K562 (cell line): Measurements from ENCODE around the gene NAPB. TPM values are rescaled to one million over a fixed set of nuclear protein-coding genes. Genes with fewer than 3 reads are reported as not detected.
A peak's percentile ranks its signal among the peaks of the same experiment; 100 is the strongest.

Experiments
- CREM ChIP-seq: IDR thresholded peaks from 2 replicates; pipeline ENCODE4 v1.6.1; 2014; ENCODE audit warnings: antibody characterized with exemption, low read depth
- FOSL1 ChIP-seq: fragments of 200-800 bp; sonication (Bioruptor generic); conservative IDR thresholded peaks from 2 replicates; pipeline ENCODE4 v1.6.1; 2016; ENCODE audit warnings: missing genetic modification characterization, missing compliant biosample characterization
- FOXM1 ChIP-seq, 2 experiments: fragments of 450-650 bp in 1 of 2; sonication (generic) in 1 of 2; formaldehyde crosslinking in 1 of 2; IDR thresholded peaks; 2 replicates each; pipeline versions ENCODE4 v1.6.1 to v1.9.0; 2017 to 2022; ENCODE audit warnings: low read depth in 2 of 2, mild to moderate bottlenecking in 2 of 2, missing genetic modification reagents in 1 of 2, moderate library complexity in 1 of 2
- MIER1 ChIP-seq: fragments of 450-650 bp; IDR thresholded peaks from 2 replicates; pipeline ENCODE4 v1.6.1; 2016; ENCODE audit warnings: antibody characterized with exemption, mild to moderate bottlenecking, low read depth
- MTA1 ChIP-seq: fragments of 450-650 bp; IDR thresholded peaks from 2 replicates; pipeline ENCODE4 v1.6.1; 2017; ENCODE audit warnings: borderline replicate concordance
- STAT5A ChIP-seq: IDR thresholded peaks from 2 replicates; pipeline ENCODE4 v1.6.1; 2012; ENCODE audit warnings: low read length, inconsistent platforms, borderline replicate concordance
- TCFL5 ChIP-seq: fragments of 250-450 bp; sonication (Bioruptor Pico); conservative IDR thresholded peaks from 2 replicates; pipeline ENCODE4 v1.6.1; 2021; ENCODE audit warnings: mild to moderate bottlenecking, moderate library complexity, matching md5 sums
- TOE1 ChIP-seq, 2 experiments: fragments of 450-650 bp in 1 of 2; sonication (generic) in 1 of 2; formaldehyde crosslinking in 1 of 2; IDR thresholded peaks; 2 replicates each; pipeline versions ENCODE4 v1.7.1 to v1.8.0; 2016 to 2022; ENCODE audit warnings: borderline replicate concordance in 2 of 2, mild to moderate bottlenecking in 2 of 2, antibody characterized with exemption in 1 of 2, inconsistent platforms in 1 of 2, low read depth in 1 of 2, missing genetic modification reagents in 1 of 2, moderate library complexity in 1 of 2
- polyA plus RNA-seq, 8 experiments: library from polyadenylated mRNA; depleted of rRNA in 4 of 8; stranded (reverse) in 5 of 8; unstranded in 3 of 8; fragments of >200 nt; fragmentation: Nextera tagmentation in 2 of 8; fragmentation: Illumina TruSeq in 1 of 8; extraction: Ambion mirVana in 2 of 8; extraction: Trizol in 1 of 8; gene quantifications; 2 replicates each; pipeline versions ENCODE4 v1.2.1 to v1.2.3, GENCODE V29; 2011 to 2014; ENCODE audit warnings: inconsistent platforms in 1 of 8, missing spikeins in 1 of 8
- total RNA-seq, 7 experiments: library from RNA; depleted of rRNA in 6 of 7; stranded (reverse); fragments of >200 nt in 6 of 7; fragmentation: Illumina TruSeq in 2 of 7; extraction: Trizol in 2 of 7; gene quantifications; 2 replicates each; pipeline versions ENCODE4 v1.2.1 to v1.2.3, GENCODE V29; 2011 to 2021; ENCODE audit warnings: low replicate concordance in 1 of 7
- TF ChIP-seq, protein P1 (sequence below): fragments of 250-450 bp; sonication (Bioruptor Pico); IDR thresholded peaks from 2 replicates; pipeline ENCODE4 v1.4.0; 2020; ENCODE audit warnings: borderline replicate concordance
- TF ChIP-seq, protein P2 (sequence below), 2 experiments: fragments of 450-650 bp in 1 of 2; sonication (generic) in 1 of 2; formaldehyde crosslinking in 1 of 2; IDR thresholded peaks in 1 of 2; conservative IDR thresholded peaks in 1 of 2; 2 replicates each; pipeline versions ENCODE4 v1.6.1 to v1.8.1; 2016 to 2023; ENCODE audit warnings: mild to moderate bottlenecking in 2 of 2, moderate library complexity in 2 of 2, inconsistent platforms in 1 of 2, missing genetic modification reagents in 1 of 2
- TF ChIP-seq, protein P3 (sequence below): fragments of 250-450 bp; sonication (Bioruptor Pico); IDR thresholded peaks from 2 replicates; pipeline ENCODE4 v1.8.0; 2022; ENCODE audit warnings: moderate library complexity, mild to moderate bottlenecking, inconsistent platforms
- TF ChIP-seq, protein P4 (sequence below): IDR thresholded peaks from 2 replicates; pipeline ENCODE4 v1.6.1; 2014; ENCODE audit warnings: antibody characterized with exemption
- TF ChIP-seq, protein P5 (sequence below): fragments of 250-450 bp; sonication (Bioruptor Pico); IDR thresholded peaks from 2 replicates; pipeline ENCODE4 v1.4.0; 2020

NAPB gene
- total and polyA plus RNA-seq, 9 of the 15 experiments (the other 6 are each of a cell fraction or from before 2014, with no cell fraction given), result 1.4 to 7.7 (median 5.2) TPM

DNA sequence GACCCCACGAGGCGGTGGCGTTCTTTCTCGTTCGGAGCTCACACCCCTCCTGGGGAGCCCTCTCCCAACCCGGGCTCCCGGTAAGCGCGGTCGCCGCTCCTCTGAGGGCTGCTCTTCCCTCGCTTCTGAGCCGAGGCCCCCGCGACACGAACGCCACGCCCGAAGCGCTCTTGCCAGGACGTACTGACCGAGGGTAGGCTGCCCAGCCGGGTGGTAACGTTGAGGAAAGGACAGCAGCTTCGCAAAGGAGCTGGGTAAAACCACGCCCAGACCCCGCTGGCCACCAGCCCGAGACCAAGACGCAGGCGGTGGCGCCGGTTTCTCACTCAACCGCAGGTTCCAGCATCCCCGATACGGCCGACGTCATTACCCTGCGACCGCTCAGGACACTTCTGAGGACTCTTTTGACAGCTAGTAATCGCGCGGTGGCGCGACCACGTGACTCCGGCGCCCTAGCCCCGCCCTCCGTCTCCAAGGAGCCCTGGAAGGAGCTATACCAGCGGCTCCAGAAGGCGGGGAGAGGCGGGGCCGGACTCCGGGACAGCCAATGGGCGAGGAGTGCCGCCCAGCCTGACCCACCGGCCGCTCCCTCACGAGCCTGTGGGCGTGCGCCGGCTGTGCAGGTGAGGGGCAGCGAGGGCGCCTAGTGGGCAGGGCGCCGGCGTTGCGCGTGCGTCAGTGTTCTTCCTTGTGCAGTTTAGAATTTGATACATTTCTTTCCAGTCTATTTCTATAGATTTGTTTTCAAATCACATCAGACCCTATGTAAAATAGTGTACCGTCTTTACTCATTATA lies 63.3 kb downstream of the NAPB start (continued):
- TF ChIP-seq, protein P1, sequence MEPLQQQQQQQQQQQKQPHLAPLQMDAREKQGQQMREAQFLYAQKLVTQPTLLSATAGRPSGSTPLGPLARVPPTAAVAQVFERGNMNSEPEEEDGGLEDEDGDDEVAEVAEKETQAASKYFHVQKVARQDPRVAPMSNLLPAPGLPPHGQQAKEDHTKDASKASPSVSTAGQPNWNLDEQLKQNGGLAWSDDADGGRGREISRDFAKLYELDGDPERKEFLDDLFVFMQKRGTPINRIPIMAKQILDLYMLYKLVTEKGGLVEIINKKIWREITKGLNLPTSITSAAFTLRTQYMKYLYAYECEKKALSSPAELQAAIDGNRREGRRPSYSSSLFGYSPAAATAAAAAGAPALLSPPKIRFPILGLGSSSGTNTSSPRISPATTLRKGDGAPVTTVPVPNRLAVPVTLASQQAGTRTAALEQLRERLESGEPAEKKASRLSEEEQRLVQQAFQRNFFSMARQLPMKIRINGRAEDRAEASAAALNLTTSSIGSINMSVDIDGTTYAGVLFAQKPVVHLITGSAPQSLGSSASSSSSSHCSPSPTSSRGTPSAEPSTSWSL (CRISPR knock-in tag), result no peak
- TF ChIP-seq STAT5A, result no peak
- no peak for TF ChIP-seq TCFL5 (CRISPR knock-in tag)
- TF ChIP-seq FOSL1 (tag), result 0 out of 2 replicates have a peak, but pooled peaks have one; percentile 33
- no peak for TF ChIP-seq MIER1
- peak; percentile 99 for TF ChIP-seq TOE1 (IDR thresholded peaks at IDR 0.05; ENCODE audit: borderline replicate concordance)
- no peak for TF ChIP-seq TOE1 (CRISPR knock-in tag; IDR thresholded peaks at IDR 0.05; ENCODE audit: borderline replicate concordance, low read depth)
- TF ChIP-seq, protein P2, sequence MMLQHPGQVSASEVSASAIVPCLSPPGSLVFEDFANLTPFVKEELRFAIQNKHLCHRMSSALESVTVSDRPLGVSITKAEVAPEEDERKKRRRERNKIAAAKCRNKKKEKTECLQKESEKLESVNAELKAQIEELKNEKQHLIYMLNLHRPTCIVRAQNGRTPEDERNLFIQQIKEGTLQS (IDR thresholded peaks at IDR 0.05), result no peak
- TF ChIP-seq, protein P2 (CRISPR knock-in tag; conservative IDR thresholded peaks at IDR 0.05), result no peak
- TF ChIP-seq, protein P3, sequence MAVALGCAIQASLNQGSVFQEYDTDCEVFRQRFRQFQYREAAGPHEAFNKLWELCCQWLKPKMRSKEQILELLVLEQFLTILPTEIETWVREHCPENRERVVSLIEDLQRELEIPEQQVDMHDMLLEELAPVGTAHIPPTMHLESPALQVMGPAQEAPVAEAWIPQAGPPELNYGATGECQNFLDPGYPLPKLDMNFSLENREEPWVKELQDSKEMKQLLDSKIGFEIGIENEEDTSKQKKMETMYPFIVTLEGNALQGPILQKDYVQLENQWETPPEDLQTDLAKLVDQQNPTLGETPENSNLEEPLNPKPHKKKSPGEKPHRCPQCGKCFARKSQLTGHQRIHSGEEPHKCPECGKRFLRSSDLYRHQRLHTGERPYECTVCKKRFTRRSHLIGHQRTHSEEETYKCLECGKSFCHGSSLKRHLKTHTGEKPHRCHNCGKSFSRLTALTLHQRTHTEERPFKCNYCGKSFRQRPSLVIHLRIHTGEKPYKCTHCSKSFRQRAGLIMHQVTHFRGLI (CRISPR knock-in tag), result no peak
- TF ChIP-seq FOXM1 (IDR thresholded peaks at IDR 0.05; ENCODE audit: low read depth), result no peak
- TF ChIP-seq FOXM1 (CRISPR knock-in tag; IDR thresholded peaks at IDR 0.05; ENCODE audit: low read depth), result no peak
- TF ChIP-seq CREM, result peak; percentile 99
- TF ChIP-seq, protein P4, sequence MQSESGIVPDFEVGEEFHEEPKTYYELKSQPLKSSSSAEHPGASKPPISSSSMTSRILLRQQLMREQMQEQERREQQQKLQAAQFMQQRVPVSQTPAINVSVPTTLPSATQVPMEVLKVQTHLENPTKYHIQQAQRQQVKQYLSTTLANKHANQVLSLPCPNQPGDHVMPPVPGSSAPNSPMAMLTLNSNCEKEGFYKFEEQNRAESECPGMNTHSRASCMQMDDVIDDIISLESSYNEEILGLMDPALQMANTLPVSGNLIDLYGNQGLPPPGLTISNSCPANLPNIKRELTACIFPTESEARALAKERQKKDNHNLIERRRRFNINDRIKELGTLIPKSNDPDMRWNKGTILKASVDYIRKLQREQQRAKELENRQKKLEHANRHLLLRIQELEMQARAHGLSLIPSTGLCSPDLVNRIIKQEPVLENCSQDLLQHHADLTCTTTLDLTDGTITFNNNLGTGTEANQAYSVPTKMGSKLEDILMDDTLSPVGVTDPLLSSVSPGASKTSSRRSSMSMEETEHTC, result peak; percentile 45; the same call in 1 of the 2 replicates
- peak; percentile 98 for TF ChIP-seq MTA1
- TF ChIP-seq, protein P5, sequence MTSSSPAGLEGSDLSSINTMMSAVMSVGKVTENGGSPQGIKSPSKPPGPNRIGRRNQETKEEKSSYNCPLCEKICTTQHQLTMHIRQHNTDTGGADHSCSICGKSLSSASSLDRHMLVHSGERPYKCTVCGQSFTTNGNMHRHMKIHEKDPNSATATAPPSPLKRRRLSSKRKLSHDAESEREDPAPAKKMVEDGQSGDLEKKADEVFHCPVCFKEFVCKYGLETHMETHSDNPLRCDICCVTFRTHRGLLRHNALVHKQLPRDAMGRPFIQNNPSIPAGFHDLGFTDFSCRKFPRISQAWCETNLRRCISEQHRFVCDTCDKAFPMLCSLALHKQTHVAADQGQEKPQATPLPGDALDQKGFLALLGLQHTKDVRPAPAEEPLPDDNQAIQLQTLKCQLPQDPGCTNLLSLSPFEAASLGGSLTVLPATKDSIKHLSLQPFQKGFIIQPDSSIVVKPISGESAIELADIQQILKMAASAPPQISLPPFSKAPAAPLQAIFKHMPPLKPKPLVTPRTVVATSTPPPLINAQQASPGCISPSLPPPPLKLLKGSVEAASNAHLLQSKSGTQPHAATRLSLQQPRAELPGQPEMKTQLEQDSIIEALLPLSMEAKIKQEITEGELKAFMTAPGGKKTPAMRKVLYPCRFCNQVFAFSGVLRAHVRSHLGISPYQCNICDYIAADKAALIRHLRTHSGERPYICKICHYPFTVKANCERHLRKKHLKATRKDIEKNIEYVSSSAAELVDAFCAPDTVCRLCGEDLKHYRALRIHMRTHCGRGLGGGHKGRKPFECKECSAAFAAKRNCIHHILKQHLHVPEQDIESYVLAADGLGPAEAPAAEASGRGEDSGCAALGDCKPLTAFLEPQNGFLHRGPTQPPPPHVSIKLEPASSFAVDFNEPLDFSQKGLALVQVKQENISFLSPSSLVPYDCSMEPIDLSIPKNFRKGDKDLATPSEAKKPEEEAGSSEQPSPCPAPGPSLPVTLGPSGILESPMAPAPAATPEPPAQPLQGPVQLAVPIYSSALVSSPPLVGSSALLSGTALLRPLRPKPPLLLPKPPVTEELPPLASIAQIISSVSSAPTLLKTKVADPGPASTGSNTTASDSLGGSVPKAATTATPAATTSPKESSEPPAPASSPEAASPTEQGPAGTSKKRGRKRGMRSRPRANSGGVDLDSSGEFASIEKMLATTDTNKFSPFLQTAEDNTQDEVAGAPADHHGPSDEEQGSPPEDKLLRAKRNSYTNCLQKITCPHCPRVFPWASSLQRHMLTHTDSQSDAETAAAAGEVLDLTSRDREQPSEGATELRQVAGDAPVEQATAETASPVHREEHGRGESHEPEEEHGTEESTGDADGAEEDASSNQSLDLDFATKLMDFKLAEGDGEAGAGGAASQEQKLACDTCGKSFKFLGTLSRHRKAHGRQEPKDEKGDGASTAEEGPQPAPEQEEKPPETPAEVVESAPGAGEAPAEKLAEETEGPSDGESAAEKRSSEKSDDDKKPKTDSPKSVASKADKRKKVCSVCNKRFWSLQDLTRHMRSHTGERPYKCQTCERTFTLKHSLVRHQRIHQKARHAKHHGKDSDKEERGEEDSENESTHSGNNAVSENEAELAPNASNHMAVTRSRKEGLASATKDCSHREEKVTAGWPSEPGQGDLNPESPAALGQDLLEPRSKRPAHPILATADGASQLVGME (CRISPR knock-in tag), result no peak
